ENCODE results near the gene RNLS.
"Not testable (repeated sequence)": the region's sequence is repeated elsewhere in the genome, so short reads cannot be mapped to it uniquely, and the experiment has no call there.

The RNLS gene

GRCh38 chr10:88286030-88286429 is 297.1 kb downstream of the RNLS start:
- no peak for DNase-seq

GRCh38 chr10:88281592-88282347 is 301.3 kb downstream of the RNLS start:
- no peak for DNase-seq

GRCh38 chr10:88280518-88280917 is 302.6 kb downstream of the RNLS start:
- no peak for DNase-seq

- DNase-seq = no peak
These were observed 304.2 kb downstream of the RNLS start for GRCh38 chr10:88278912-88279311.

- not testable (repeated sequence) for DNase-seq
These were observed 306.2 kb downstream of the RNLS start for GRCh38 chr10:88276945-88277344.

GRCh38 chr10:88274286-88274685 is 308.8 kb downstream of the RNLS start:
- no peak for DNase-seq

GRCh38 chr10:88273567-88273966 is 309.6 kb downstream of the RNLS start:
- no peak for DNase-seq

- DNase-seq = no peak
These were observed 311.2 kb downstream of the RNLS start for GRCh38 chr10:88271761-88272543.

GRCh38 chr10:88270871-88271713 is 312.0 kb downstream of the RNLS start:
- DNase-seq = no peak

- no peak for DNase-seq
These were observed 312.9 kb downstream of the RNLS start for GRCh38 chr10:88270061-88270808.

- no peak for DNase-seq
These were observed 320.4 kb downstream of the RNLS start for GRCh38 chr10:88262591-88263234.

GRCh38 chr10:88261152-88261551 is 322.0 kb downstream of the RNLS start:
- no peak for DNase-seq

- no peak for DNase-seq
These were observed 322.6 kb downstream of the RNLS start for GRCh38 chr10:88260329-88261051.

GRCh38 chr10:88259381-88259780 is 323.7 kb downstream of the RNLS start:
- no peak for DNase-seq

- DNase-seq = no peak
These were observed 326.2 kb downstream of the RNLS start for GRCh38 chr10:88256886-88257285.

- no peak for DNase-seq
These were observed 327.0 kb downstream of the RNLS start for GRCh38 chr10:88256013-88256680.

- no peak for DNase-seq
These were observed 329.0 kb downstream of the RNLS start for GRCh38 chr10:88254091-88254490.

GRCh38 chr10:88253622-88254021 is 329.5 kb downstream of the RNLS start:
- DNase-seq = no peak

GRCh38 chr10:88253128-88253527 is 330.0 kb downstream of the RNLS start:
- DNase-seq = no peak

GRCh38 chr10:88249450-88249849 is 333.7 kb downstream of the RNLS start:
- no peak for DNase-seq

GRCh38 chr10:88246675-88247074 is 336.4 kb downstream of the RNLS start:
- DNase-seq = no peak

All from NCI-H446 (cell line).